Prostate gland (tissue), 2 donors: ENCODE data around the gene KREMEN1. TPM values are rescaled to one million over a fixed set of nuclear protein-coding genes. Genes with fewer than 3 reads are reported as not detected.

ENCODE experiments used
- DNase-seq: peaks from one replicate; pipeline ENCODE4 v3.0.0-alpha.2; 2019; ENCODE audit warnings: low spot score
- H3K27ac ChIP-seq, 2 donors: fragments of 200-600 bp; sonication (generic); 2 replicates each; pipeline ENCODE4 v1.5.1; 2017 to 2019
- H3K27me3 ChIP-seq: fragments of 200-600 bp; sonication (generic); replicated peaks from 2 replicates; pipeline ENCODE4 v1.5.1; 2019; ENCODE audit not compliant: insufficient read depth
- H3K36me3 ChIP-seq, 2 donors: fragments of 200-600 bp; sonication (generic); 1 replicate in 1 of 2; 2 replicates in 1 of 2; pipeline versions ENCODE4 v1.5.1 to v1.8.1; 2017 to 2019
- H3K4me1 ChIP-seq: fragments of 200-600 bp; sonication (generic); replicated peaks from 2 replicates; pipeline ENCODE4 v1.5.1; 2019
- H3K4me3 ChIP-seq, 2 donors: fragments of 200-600 bp; sonication (generic); 2 replicates each; pipeline ENCODE4 v1.5.1; 2017 to 2019
- H3K9me3 ChIP-seq: fragments of 200-600 bp; sonication (generic); 2 replicates; pipeline ENCODE4 v1.5.1; 2017
- CTCF ChIP-seq, 4 experiments: fragments of 200-600 bp in 2 of 4; fragments of 450-650 bp in 2 of 4; sonication (generic) in 2 of 4; IDR thresholded peaks; 1 replicate in 3 of 4; 2 replicates in 1 of 4; pipeline ENCODE4 v1.5.1; 2016 to 2019; ENCODE audit warnings: antibody characterized with exemption in 4 of 4, mild to moderate bottlenecking in 2 of 4, moderate library complexity in 2 of 4
- POLR2A ChIP-seq: fragments of 450-650 bp; IDR thresholded peaks from one replicate; pipeline ENCODE4 v1.6.1; 2016; ENCODE audit warnings: antibody characterized with exemption, mild to moderate bottlenecking
- POLR2AphosphoS5 ChIP-seq: sonication (generic); formaldehyde crosslinking; IDR thresholded peaks from one replicate; pipeline ENCODE4 v1.6.1; 2017; ENCODE audit warnings: antibody characterized with exemption
- WGBS: methylation state at CpG from one replicate; pipeline ENCODE4 v1.1.5; 2018; 5-methylcytosine and 5-hydroxymethylcytosine counted together
- intact Hi-C: fragments of 100-400 bp; cut with DNase I; formaldehyde crosslinking; loops from one replicate; pipeline ENCODE4 v1.14.2; 2022
- total RNA-seq, 2 donors: library from RNA; depleted of rRNA; stranded (reverse); fragments of >200 nt; gene quantifications; one replicate each; pipeline ENCODE4 v1.1.0, GENCODE V29; 2016

KREMEN1 gene
- total RNA-seq, 2 donors from 2014 or later, result 19.3 to 49.0 TPM

DNA sequence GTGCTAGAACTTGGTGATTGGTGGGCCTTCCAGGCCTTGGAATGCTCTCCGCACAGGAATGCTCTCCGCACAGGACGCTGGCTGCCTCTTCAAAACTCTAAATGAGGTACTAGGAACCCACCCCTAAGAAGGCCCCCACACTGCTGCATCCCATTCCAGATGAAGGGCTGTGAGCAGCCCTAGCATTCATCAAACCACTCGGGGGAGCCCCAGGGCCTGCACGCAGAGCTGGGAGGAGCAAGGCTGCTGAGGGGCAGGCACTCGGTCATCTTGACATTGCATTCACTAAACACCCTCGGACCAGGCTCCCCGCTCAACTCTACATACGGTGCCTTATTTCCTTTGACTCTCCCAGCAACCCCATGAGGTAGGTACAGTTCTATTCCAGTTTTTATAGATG is 83.7 kb downstream of the KREMEN1 start:
- WGBS, result 77% methylated on average over 9 of the region's 9 CpGs
- Histone ChIP-seq H3K36me3 (no peaks in the 10 kb centered on the region), H3K4me3 (no peak overlapping the region), H3K9me3 (no peaks in the 10 kb centered on the region), H3K27me3 (no peaks in the 10 kb centered on the region), H3K27ac (no peak overlapping the region), H3K4me1 (no peaks in the 10 kb centered on the region)
- intact Hi-C loops, result loop anchor here (5.0 kb wide), 1 partner anchor 99 kb away; no protein-coding TSS in a partner anchor
- TF ChIP-seq CTCF (IDR thresholded peaks at IDR 0.05) (no peak), POLR2AphosphoS5 (no peak), POLR2A (no peak)
- DNase-seq, result no peak

GRCh38 chr22:29157759-29158535 is 85.1 kb downstream of the KREMEN1 start:
- H3K27me3 ChIP-seq, result no peaks in the 10 kb centered on the region
- no peak overlapping the region for H3K4me3 ChIP-seq
- no peak overlapping the region for H3K27ac ChIP-seq
- H3K36me3 ChIP-seq, result no peaks in the 10 kb centered on the region
- no peak for TF ChIP-seq CTCF (IDR thresholded peaks at IDR 0.05)
- no peak for TF ChIP-seq POLR2A
- no peak for TF ChIP-seq POLR2AphosphoS5
- no peak for DNase-seq
- WGBS, result 90% methylated on average over 11 of the region's 11 CpGs
- H3K4me1 ChIP-seq, result no peaks in the 10 kb centered on the region
- intact Hi-C loops, result loop anchor here (5.0 kb wide), 1 partner anchor 101 kb away; no protein-coding TSS in a partner anchor
- H3K9me3 ChIP-seq, result no peaks in the 10 kb centered on the region

GRCh38 chr22:29158546-29158945 is 85.7 kb downstream of the KREMEN1 start:
- WGBS, result 94% methylated on average over 5 of the region's 5 CpGs
- H3K27me3 ChIP-seq, result no peaks in the 10 kb centered on the region
- intact Hi-C loops, result loop anchor here (5.0 kb wide), 1 partner anchor 101 kb away; no protein-coding TSS in a partner anchor
- no peak for DNase-seq
- H3K36me3 ChIP-seq, result no peaks in the 10 kb centered on the region
- H3K27ac ChIP-seq, result no peak overlapping the region
- no peaks in the 10 kb centered on the region for H3K4me1 ChIP-seq
- TF ChIP-seq POLR2A, result no peak
- no peak for TF ChIP-seq CTCF (IDR thresholded peaks at IDR 0.05)
- no peak for TF ChIP-seq POLR2AphosphoS5
- no peaks in the 10 kb centered on the region for H3K9me3 ChIP-seq
- no peak overlapping the region for H3K4me3 ChIP-seq

- intact Hi-C loops, result no loop called here
- Histone ChIP-seq H3K9me3 (no peaks in the 10 kb centered on the region), H3K4me3 (no peak overlapping the region), H3K27ac (no peak overlapping the region), H3K36me3 (no peaks in the 10 kb centered on the region), H3K4me1 (no peaks in the 10 kb centered on the region), H3K27me3 (no peaks in the 10 kb centered on the region)
- 92% methylated on average over 13 of the region's 13 CpGs for WGBS
- TF ChIP-seq CTCF (IDR thresholded peaks at IDR 0.05), result no peak
- TF ChIP-seq POLR2AphosphoS5, result no peak
- TF ChIP-seq POLR2A, result no peak
- no peak for DNase-seq
Observed at GRCh38 chr22:29163808-29164207, 91.0 kb downstream of the KREMEN1 start.
